Measurements from ENCODE around the gene UIMC1.
"Not testable (repeated sequence)": the region's sequence is repeated elsewhere in the genome, so short reads cannot be mapped to it uniquely, and the experiment has no call there.

The UIMC1 gene

DNA sequence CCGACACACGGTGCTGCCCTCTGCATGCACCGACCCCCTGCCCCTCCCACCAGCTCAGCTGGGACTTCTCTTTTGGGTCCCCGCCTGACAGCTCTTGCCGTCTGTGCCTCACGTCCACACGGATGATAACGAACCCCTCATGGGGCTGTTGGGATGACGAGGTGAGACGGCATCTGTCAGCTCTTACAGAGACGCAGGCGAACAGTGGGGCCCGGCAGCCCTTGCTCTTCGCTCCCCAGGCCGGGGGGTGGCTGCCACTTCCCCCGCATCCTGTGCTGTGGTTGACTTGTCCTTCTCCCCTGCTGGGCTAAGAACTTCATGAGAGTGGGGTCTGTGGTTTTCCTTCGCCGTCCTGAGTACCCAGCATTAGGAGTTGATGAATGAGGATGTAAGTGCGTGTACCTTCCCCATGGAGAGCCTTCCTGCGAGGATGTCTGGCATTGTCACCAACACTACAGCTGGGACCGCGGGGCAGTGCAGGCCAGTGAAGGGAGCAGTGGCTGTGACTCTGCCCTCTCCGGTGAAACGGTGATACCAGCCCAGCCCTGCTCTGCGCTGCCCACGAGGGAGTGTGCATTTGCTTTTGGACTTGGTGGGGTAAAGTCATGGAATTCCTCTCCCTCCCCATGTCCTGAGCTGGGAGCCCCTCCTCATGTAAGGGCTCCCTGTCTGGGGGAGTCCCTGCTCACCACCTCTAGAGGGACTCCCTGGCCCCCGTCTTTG is 130.6 kb downstream of the UIMC1 start:
- no peak overlapping the region for H3K4me3 ChIP-seq (ENCODE audit: low read length)
- no peak for TF ChIP-seq ZNF274 (IDR thresholded peaks at IDR 0.05; ENCODE audit: low read depth, low read length)

DNA sequence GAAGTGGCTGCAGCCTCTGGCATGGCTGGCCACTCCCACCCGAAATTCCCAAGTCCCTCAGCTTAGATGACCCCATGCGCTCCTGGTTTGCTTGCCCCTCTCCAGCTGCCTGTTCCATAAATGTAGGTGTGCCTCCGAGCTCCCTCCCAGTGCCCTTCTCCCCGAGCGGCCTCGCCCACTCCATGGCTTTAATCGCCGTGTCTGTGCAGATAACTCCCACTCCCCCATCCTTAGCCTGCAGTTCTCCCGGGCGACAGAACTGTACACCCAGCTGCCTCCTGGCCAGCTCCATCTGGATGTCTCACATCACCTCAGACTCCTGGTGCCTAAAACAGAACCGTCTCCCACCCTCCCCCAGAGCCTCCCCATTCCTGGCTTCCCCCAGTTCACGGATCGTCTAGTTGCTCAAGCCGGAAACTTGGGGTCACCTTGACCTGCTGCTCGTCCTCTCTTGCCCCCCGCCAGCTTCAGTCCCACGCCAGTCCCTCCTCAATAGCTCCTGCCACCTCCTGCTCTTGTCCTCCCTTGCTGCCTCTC is 131.5 kb downstream of the UIMC1 start:
- no peak overlapping the region for H3K4me3 ChIP-seq (ENCODE audit: low read length)
- TF ChIP-seq ZNF274 (IDR thresholded peaks at IDR 0.05; ENCODE audit: low read depth, low read length): no peak

DNA sequence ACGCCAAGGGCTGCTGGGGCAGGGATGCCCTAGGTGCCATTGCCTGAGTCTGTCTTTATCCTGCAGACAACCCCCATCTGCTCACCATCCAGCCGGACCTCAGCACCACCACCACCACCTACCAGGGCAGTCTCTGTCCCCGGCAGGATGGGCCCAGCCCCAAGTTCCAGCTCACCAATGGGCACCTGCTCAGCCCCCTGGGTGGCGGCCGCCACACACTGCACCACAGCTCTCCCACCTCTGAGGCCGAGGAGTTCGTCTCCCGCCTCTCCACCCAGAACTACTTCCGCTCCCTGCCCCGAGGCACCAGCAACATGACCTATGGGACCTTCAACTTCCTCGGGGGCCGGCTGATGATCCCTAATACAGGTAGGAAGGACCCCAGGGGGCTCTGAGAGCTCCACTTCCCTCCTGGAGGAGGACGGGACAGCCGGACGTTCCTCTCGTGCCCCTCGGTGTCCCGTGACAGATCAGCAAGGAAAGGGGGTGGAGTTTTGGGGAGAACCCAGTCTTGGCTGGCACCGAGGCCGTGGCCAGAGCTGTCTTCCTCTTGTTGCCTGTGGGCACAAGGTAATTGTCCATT is 132.3 kb downstream of the UIMC1 start:
- H3K4me3 ChIP-seq (ENCODE audit: low read length): no peak overlapping the region
- TF ChIP-seq ZNF274 (IDR thresholded peaks at IDR 0.05; ENCODE audit: low read depth, low read length): no peak

DNA sequence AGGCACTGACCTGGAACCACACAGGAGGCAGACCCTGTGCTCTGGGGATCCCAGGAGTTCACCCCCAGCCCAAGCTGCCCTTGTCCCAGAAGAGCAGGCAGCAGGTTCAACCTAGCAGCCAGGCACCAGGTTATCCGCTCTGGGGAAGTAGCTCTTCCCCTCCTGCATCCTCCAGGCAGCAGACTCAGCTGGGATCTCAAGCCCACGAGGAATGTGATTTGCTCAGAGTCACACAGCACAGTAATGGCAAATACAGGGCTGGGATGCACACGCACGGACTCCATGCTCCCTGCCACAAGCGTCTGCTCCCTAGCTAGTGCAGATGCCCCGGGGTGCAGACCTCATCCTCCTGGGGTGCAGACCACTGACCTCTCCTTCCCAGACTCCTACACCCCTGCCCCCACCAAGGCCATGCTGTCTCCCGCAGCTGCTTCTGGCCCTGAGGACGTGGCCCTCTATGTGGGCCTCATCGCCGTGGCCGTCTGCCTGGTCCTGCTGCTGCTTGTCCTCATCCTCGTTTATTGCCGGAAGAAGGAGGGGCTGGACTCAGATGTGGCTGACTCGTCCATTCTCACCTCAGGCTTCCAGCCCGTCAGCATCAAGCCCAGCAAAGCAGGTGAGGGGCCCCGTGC is 132.9 kb downstream of the UIMC1 start:
- no peak overlapping the region for H3K4me3 ChIP-seq (ENCODE audit: low read length)
- no peak for TF ChIP-seq ZNF274 (IDR thresholded peaks at IDR 0.05; ENCODE audit: low read depth, low read length)

DNA sequence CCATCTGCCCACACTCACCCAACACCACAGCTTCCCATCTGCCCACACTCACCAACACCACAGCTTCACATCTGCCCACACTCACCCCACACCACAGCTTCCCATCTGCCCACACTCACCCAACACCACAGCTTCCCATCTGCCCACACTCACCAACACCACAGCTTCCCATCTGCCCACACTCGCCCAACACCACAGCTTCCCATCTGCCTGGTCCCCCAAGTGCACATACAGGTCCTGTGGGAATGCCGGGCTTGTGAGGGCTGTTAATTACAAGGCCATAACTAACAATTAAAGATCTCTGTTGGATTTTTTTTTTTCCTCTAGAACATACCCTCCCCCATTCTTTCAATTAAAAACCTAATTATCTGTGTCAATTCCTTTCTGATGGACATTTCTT is 133.6 kb downstream of the UIMC1 start:
- not testable (repeated sequence) for H3K4me3 ChIP-seq (ENCODE audit: low read length)

DNA sequence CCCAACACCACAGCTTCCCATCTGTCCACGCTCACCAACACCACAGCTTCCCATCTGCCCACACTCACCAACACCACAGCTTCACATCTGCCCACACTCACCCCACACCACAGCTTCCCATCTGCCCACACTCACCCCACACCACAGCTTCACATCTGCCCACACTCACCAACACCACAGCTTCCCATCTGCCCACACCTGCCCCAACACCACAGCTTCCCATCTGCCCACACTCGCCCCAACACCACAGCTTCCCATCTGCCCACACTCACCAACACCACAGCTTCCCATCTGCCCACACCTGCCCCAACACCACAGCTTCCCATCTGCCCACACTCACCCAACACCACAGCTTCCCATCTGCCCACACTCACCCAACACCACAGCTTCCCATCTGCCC is 134.0 kb downstream of the UIMC1 start:
- H3K4me3 ChIP-seq (ENCODE audit: low read length): not testable (repeated sequence)

DNA sequence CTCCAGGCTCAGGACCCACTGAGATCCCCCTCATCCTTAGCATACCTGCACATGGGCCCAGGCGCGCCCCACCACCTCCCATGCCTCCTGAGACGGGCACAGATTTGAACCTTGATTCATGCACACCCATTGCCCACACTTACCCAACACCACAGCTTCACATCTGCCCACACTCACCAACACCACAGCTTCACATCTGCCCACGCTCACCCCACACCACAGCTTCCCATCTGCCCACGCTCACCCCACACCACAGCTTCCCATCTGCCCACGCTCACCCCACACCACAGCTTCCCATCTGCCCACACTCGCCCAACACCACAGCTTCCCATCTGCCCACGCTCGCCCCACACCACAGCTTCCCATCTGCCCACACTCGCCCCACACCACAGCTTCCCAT is 135.9 kb downstream of the UIMC1 start:
- not testable (repeated sequence) for H3K4me3 ChIP-seq (ENCODE audit: low read length)

DNA sequence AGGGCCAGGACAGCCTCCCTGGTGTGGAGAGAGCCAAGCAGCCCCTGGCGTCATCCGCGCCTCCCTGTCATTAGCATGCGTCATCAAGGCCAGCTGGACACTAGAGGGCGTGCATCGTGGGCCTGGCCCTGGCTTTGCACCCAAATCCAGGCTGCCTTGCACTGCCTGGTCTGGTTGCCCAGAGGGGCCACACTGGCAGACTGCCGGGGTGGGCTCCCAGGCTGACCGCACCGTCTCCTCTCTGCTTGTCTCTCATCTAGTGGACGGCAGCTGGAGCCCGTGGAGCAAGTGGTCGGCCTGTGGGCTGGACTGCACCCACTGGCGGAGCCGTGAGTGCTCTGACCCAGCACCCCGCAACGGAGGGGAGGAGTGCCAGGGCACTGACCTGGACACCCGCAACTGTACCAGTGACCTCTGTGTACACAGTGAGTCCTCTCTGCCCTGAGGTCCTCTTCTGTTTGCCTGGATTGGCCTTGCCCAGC is 136.4 kb downstream of the UIMC1 start:
- H3K4me3 ChIP-seq (ENCODE audit: low read length): no peak overlapping the region
- TF ChIP-seq ZNF274 (IDR thresholded peaks at IDR 0.05; ENCODE audit: low read depth, low read length): no peak

DNA sequence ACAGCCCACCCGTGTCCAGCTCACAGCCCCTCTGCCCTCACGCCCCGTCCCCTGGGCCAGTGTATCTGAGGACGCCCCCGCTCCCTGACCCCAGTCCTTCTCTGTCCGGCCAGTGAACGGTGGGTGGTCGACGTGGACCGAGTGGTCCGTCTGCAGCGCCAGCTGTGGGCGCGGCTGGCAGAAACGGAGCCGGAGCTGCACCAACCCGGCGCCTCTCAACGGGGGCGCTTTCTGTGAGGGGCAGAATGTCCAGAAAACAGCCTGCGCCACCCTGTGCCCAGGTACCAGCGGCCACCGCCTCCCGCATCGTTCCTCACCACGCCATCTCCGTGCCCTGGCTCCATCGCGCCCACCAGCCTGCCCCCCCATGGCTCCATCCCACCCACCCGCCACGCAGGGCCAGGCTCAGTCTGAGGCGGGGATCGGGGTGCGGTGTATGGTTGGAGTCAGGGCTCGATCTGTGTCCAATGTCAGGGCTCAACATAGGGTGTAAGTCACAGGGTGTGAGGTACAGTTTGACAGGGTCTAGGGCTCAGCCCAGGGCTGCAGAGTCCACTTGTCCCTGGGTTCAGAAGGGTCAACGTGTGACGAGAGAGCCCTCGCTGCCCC is 137.0 kb downstream of the UIMC1 start:
- no peak overlapping the region for H3K4me3 ChIP-seq (ENCODE audit: low read length)
- TF ChIP-seq ZNF274 (IDR thresholded peaks at IDR 0.05; ENCODE audit: low read depth, low read length): no peak

DNA sequence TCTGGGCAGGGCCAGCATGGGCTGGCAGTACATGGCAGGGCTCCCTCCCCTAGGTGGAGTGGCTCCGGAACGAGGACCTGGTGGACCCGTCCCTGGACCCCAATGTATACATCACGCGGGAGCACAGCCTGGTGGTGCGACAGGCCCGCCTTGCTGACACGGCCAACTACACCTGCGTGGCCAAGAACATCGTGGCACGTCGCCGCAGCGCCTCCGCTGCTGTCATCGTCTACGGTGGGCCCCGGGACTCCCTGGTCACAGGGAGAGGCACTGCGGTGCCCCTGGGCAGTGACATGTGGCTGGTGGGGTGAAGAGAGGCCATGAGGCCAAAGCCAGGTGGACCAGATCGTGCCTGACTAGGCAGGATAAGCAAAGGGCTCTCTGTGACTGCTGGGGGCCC is 137.8 kb downstream of the UIMC1 start:
- TF ChIP-seq ZNF274 (IDR thresholded peaks at IDR 0.05; ENCODE audit: low read depth, low read length): no peak

DNA sequence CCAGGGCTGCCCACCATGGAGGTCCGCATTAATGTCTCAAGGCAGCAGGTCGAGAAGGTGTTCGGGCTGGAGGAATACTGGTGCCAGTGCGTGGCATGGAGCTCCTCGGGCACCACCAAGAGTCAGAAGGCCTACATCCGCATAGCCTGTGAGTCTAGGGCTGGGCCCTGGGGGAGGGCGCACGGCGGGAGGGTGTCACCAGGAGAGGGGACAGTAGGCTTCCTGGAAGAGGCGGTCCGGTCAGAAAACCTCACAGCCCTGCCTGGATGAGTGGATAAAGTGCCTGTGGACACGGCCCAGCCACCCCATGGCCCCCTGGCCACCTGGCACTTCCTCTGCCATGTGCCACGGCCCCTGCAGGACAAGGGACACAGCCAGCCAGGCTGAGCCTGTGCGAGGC is 138.5 kb downstream of the UIMC1 start:
- no peak overlapping the region for H3K4me3 ChIP-seq (ENCODE audit: low read length)
- no peak for TF ChIP-seq ZNF274 (IDR thresholded peaks at IDR 0.05; ENCODE audit: low read depth, low read length)

More for the DNA sequence above, 137.8 kb downstream of the UIMC1 start:
- H3K4me3 ChIP-seq (ENCODE audit: low read length): no peak overlapping the region

DNA sequence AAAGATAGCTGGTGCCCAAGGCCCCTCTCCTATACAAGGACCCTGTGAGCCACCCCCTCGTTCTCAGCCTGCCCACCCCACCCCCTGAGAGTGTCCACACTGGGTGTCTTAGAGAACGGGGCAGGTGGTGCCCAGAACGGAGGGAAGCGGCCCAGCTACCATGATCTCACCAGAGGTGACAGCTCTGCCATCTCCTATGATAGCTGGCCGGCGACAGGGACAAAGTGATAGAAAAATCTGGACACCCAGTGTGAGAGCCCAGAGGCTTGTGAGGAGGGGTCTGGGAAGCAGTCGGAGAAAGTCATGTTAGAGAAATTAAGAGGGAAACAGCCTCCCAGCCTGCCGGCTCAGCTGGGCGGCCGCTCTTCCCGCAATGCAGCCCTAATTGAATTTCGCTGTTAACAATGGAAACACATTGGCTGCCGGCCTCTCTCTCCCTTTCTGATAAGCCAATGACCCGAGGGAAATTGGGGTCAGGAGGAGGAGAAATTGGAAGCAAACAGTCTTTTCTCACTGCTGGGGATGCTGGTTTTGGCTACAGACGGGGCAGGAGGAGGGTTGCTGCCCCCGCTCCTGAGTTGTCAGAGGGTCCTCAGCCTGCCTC is 139.8 kb downstream of the UIMC1 start:
- no peak overlapping the region for H3K4me3 ChIP-seq (ENCODE audit: low read length)
- no peak for TF ChIP-seq ZNF274 (IDR thresholded peaks at IDR 0.05; ENCODE audit: low read depth, low read length)

DNA sequence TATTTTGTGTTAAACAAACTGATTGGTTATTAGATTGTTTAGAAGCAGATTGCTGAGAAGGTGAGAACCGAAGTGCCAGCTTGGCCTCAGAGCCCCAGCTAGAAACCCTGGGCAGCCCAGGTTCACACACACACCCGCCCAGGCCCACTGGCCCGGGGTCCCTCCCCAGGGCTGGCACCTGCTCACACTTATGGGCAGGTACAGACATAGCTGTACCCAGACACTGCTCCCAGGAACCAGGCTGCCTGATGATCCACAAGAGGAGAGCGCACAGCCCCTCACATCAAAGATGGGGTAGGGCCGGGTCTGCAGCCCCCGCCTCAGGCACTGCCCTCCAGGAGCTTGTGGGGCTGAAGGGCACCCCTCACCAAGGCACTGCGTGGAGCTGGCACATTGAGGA is 140.6 kb downstream of the UIMC1 start:
- H3K4me3 ChIP-seq (ENCODE audit: low read length): no peak overlapping the region
- no peak for TF ChIP-seq ZNF274 (IDR thresholded peaks at IDR 0.05; ENCODE audit: low read depth, low read length)

DNA sequence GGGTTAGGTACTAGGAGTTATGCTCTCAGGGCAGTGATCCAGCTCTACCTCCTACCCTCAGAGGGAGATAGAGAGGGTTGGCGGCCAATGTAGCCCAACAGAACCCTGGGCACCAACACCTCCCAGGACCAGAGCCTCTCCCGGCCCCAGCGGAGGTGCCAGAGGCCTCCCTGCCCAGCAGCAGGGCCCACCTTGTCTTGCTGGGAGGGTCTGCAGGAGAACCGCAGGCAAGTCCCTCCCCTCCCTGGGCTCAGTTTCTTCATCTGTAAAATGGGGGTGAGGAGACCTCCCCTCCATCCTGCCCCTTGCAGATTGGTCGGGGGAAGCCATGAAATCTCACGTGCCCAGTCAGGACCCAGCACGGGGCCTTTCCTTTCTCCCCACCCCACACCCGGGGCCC is 141.8 kb downstream of the UIMC1 start:
- TF ChIP-seq ZNF274 (IDR thresholded peaks at IDR 0.05; ENCODE audit: low read depth, low read length): no peak
- no peak overlapping the region for H3K4me3 ChIP-seq (ENCODE audit: low read length)

DNA sequence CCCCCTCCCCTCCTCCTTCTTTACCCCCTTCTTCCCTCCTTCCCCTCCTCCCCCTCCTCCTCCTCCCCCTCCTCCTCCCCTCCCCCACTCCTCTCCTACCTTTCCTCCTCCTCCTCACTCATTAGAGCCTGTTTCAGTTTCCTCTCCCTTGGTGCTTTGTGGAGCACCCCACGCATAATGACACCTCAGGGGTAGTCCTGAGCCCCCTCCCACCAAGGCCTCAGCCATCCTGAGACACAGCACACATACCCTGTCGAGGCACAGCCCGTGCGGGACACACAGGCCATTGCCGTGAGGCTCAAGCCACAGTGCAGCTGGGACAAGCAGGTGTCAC is 142.8 kb downstream of the UIMC1 start:
- no peak for TF ChIP-seq ZNF274 (IDR thresholded peaks at IDR 0.05; ENCODE audit: low read depth, low read length)
- no peak overlapping the region for H3K4me3 ChIP-seq (ENCODE audit: low read length)

All from GM08714 (cell line).